Umbilical cord (tissue), 2 donors: ENCODE data around the gene HPCAL1. TPM values are rescaled to one million over a fixed set of nuclear protein-coding genes. Genes with fewer than 3 reads are reported as not detected.

Experiments used
- DNase-seq: peaks from one replicate; pipeline ENCODE4 v3.0.0-alpha.2; 2015; ENCODE audit warnings: low spot score
- total RNA-seq: library from RNA; depleted of rRNA; stranded (reverse); fragments of >200 nt; gene quantifications from one replicate; pipeline ENCODE4 v1.2.3, GENCODE V29; 2014; ENCODE audit warnings: low replicate concordance; ENCODE audit not compliant: insufficient read depth

The HPCAL1 gene
- total RNA-seq, 1 donor from 2014 or later = 7.9 TPM

DNA sequence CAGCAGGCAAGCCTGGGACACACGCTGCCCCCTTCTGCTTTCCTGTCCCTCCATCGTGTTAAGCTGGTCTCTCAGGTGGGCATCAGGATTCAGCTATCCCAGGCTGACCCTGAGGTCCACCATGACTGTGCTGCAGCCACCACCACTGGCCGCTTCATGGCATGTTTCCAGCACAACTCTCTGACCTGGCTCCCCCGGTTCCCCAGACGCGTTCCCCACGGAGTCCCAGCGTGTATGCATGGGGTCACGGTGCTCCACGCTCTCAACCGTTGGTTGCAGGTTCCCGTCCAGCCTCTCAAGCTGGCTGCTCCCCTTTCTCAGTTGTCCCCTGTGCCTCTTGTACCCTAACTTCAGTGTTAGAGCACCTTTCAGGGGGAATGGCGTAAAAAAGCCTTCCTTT, 20.3 kb downstream of the HPCAL1 start:
- DNase-seq = no peak

DNA sequence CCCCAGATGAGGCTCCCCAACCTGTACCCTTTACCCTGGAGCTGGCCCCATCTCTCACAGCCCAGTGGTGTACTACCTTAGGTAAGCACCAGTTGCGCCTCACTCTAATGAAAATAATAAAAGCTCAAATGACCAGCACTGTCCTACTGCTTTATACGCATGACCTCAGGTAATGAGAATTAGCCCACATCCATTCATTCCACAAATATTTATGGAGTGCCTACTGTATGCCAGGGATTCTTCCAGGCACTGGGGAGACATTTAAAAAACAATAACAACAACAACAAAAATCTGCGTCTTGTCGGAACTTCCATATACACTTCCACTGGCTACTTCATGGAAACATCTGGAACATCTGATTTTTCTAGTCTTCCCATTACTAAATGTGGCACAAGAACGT, 20.8 kb downstream of the HPCAL1 start:
- DNase-seq = no peak

DNA sequence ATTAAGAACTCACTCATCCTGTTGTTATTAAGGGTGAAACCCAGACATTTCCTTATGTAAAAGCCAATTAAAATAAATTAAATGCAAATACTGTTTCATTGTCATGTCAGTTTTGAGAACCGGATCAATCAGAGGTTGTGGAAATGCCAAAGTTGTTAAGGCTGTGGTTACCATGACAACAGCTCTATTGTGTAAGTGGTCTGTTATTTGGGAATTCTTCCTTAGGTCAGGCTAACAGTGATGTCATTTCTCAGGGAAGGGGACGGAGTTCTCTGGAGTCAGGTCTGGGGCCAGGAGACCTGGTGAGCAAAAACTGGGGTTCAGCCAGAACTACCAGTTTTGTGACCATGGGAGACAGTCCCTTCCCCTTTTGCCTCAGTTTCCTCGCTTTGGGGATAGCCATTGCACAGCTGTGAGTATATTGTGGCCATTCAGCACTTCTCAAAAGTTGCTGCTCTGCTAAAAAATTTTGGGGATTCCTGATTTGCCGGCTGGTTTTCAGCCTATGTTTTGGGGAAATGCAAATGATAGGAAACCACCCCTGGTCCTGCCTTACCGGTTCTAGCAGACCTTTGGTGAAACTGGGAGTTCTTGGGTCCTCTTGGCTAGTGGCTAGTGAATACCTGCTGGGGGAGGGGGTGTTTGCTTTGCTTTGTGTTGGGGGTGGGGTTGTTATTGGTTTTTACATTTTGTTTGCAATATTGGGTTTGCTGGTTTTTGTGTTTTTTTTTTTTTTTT, 21.6 kb downstream of the HPCAL1 start:
- no peak for DNase-seq

DNA sequence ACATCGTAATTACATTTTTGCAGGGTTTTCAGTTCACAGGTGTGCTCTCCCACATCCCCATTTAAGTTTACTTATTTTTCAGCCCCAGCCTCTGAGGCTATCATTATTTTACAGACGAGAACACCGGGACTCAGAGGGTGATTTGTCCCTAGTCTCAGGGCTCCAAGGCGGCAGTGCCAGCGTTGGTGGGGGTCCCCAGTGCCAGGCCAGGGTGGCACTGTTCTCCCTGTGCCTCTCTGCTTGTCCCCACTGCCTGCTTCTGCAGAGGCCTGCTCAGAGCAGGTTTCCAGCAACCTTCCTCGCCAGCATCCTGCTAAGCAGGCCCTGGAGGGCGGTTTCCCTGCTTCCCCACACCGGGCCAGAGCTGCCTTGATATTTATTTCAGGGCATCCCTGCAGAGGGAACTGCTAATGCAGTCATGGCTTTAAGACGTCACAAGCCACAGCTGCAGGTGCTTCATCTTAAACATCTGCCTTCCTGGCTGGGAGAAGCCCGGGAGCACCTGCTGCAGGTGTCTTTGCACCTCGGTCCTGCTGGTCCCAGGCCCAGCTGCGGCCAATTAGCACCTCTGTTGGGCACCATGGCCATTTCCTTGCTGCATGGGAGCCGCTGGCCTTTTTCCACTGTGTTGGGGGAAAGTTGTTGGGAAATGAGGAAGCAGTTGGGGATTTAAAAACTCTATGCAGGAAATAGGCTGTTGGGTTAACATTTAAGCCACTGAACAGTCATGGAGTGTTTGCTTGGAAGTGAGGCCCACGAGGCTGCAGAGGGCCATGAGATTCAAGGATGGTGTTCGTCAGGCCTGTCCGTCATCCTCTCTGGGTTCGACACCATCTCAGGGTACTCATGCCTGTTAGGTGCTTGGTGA, 22.8 kb downstream of the HPCAL1 start:
- DNase-seq = no peak

DNA sequence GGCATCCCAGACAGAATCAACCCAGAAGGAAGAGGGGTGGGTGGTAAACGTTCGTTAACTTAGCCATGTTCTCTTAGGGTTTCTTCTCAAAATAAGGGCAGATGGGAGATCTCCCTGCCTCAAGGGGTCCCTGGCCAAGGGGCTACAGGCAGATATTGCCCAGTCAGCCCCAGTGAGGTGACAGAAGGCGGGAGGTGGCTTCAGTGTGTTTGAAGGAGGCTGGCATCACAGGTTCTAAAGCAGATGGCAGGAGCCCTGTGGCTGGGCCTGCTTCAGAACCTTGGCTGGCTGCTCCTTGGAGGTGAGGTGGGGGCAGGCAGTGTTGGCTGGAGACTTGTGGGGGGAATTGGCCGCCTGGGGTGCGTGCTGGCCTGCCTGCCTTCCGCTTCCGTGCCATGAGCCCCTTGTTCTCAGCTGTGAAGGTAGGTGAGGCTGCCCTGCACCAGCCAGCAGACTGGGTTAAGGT, 23.5 kb downstream of the HPCAL1 start:
- DNase-seq = no peak

DNA sequence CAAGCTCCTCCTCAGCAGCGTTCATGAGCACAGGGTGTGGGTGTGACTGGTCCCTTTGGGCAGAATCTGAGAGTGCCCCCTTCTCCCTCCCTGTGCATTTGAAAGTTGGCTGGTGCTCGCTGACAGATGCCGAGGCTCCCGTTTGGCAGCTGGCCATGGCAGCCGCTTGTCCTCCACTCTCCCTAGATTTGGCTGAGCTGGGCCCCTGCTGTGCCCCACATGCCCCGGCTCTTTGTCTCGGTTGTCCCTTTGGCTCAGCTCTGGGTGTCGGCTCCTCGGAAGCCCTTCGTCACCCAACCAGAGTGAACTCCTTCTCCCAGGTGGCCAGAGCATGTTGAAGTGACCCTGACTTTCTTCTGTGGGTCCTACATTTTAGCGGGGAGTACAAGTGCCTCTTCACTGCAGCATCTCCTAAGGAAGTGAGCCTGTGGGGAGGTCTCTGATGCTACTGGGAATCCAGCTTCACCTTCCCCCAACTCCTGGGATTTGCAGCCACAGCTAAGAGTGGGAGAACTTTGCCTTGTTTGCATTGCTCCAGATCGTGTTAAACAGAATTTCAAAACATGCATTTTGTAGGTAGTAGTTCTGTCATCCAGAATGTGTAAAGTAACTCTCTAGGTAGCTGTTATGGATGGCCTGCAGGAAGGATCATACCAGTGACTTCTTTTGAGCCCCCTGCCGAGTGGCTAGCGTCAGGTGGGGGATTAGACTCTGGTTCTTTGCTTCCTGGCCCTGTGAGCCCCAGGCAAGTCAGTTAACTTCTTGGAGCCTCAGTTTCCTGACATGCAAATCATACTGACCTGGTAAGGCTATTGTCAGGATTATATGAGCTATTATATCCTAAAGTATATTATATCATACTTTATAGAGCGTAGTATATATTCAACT, 24.2 kb downstream of the HPCAL1 start:
- DNase-seq = no peak

DNA sequence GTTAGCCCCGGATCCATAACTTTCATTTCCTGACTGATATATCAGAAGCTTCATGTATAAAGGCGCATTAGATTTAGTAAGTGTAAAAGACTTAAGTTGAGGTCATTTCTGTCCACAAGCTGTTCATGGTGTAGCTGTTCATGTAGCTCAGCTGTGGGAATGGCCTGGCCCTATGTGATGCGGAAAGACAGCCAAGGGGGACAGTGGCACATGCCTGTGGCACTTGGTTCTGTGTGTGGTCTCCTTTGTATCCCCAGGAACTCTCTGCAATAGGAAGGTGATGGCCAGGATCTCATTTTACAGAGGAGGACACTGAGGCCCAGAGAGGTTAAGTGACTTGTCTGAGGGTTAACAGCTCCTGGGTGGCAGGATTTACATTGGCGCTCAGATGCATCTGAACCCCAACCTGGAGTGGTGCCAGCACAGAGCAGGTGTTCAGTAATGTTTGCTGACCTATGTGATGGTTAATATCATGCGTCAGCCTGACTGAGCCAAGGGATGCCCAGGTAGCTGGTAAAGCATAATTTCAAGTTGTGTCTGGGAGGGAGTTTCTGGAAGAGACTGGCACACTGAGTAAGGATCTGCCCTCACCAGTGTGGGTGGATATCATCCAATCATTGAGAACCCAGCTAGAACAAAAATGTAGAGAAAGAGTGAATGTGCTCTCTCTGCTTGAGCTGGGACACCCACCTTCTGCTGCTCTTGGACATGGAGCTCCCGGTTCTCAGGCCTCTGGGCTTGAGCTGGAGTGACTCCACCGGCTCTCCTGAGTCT, 25.4 kb downstream of the HPCAL1 start:
- no peak for DNase-seq

DNA sequence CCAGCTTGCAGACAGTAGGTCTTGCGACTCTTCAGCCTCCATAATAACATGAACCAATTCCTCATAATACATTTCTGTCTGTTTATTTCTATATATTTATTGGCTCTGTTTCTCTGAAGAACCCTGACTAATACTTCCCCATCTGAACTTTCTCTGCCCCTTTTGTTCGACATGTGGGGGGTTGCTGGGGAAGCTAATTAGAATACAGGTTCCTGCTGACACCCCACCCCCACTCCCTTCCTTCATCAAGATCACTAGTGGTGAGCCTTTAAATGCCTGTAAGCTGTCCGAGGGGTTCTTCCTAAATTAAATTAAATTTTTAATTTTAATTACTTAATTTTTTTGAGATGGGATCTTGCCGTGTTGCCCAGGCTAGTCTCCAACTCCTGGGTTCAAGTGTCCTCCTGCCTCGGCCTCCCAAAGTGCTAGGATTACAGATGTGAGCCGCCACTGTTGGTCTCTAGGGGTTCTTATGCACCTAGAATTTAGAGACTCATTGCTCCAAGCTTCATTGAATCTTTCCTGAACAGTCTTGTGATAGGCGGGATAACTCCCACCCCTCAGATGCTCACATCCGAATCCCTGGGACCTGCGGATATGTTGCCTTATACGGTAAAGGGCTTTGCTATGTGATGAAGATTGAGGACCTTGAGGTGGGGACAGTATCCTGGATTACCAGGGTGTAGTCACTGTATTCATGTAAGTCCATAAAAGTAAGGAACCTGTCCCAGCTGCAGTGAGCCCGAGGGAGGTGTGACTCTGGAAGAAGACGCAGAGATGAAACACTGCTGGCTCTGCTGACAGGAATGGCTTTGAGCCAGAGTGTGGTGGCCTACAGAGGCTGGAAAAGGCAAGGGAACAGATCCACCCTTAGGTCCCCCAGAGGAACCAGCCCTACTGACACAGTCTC, 26.2 kb downstream of the HPCAL1 start:
- DNase-seq = no peak

DNA sequence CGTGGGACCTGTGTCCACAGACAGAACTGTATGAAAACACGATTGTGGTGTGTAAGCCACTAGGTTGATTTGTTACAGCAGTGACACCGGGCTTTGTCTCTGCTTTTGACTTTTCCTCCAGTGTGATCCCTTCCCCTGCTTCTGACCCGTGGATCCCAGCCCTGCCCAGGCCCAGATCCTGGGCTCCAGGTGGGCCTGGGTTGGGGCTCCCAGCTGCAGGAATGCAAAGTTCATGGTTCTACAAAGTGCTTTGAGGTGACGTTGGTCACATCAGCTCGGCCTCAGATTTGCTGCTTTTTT, 26.8 kb downstream of the HPCAL1 start:
- no peak for DNase-seq

DNA sequence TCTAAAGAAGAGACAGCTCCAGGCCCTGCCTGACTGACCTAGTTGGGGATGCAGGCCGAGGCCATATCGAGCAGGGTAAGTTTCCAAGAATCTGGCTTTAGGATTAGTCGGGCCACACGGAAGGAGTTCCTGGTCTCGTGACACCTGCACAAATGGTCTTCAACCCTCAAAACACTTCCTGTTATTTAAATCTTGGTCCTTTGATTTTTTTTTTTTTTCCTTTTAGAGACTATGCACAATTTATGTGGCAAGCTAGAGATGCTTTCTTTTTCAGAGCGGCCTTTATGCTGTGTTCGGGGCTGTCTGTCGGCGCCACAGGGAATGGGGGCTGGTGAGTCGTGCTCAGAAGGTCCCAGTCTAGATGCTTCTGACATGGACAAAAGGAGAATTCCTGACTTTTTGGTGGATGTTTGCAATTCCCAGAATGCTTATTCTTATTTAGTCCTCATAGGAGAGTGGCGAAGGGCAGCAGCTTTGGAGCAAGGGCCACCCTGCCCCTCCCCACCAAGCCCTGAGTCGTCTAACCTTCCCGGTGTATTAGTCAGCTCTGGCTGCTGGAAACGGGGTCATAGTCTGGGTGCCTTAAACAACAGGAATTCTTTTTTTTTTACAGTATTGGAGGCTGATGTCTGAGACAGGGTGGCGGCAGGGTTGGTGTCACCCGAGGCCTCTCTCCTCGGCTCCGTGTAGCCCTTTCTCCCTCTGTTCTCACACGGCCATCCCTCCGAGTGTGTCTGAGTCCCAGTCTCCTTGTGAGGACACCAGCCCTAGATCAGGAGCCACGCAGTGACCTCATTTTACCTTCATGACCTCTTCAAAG, 27.4 kb downstream of the HPCAL1 start:
- DNase-seq = no peak

DNA sequence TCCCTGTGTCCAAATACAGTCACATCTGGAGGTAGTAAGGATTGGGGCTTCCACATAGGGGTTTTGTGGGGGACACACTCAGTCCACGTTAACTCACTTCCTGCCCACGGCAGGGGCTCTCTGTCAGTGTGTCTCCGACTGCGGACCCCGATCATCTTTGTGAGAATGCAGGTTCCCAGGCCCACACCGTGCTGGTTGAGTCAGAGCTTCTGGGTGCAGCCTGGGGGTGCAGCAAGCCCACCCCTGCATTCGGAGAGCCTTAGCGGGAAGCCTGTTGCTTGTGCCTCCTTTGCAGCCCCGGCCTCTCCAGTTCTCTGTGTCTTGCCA, 28.0 kb downstream of the HPCAL1 start:
- no peak for DNase-seq

DNA sequence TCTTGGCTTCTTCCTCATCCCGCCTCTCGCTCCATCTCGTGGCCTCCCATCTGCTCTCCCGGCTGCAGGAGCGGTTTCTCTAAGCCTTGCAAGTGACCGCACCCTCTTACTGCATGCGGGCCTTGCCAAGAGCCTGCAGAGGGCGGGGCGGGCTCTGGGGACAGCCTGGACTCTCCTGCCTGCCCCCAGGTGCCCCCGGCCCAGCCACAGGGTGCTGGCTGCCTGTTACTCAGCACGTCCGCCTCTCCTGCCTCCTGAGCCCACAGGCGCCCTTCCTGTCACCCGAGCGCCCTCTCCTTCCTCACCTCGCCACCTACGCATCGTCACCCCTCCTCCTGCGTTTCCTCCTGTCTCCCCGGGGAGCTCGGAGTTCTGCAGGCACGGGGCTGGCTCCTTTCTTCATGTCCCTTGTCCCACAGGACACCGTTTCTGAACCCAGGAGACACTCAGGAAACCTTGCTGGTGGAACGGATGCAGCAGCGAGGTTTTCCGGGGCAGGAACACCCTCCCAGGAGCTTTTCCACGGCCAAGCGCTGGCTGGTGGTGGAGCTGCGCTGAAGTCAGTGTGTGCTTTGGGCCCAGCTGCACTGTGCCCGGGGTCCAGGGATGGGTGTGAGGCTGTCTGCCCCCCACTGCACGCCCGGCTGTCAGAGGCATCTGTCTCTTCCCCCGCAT, 28.5 kb downstream of the HPCAL1 start:
- DNase-seq = peak; percentile 91

DNA sequence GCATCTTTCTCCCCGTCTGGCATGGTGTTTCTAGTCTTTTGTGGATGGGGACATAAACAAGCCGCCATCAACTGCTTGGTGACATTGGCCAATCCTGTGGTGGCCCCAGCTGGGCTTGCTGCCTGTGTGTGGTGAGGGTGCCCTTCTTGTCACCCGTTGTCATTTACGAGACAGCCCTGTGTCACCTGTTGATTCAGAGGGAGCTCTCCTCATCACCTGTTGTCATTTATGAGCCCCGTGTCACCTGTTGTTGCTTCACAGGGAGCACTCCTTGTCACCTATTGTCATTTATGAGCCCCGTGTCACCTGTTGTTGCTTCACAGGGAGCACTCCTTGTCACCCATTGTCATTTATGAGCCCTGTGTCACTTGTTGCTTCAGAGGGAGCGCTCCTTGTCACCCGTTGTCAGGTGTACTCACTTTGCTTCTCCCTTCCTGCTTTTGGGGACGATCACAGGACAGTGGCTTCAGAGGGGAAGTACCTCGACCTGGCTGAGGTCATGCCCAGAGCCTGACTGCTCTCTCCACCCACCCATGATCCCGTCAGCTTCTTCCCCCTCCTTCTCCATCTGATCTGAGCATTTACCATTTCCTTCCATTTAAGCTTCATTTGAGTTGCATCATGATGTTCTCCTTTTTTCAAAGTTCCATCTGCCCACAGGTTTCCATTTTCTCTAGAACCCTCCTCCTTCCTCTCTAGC, 29.1 kb downstream of the HPCAL1 start:
- peak; percentile 33 for DNase-seq

DNA sequence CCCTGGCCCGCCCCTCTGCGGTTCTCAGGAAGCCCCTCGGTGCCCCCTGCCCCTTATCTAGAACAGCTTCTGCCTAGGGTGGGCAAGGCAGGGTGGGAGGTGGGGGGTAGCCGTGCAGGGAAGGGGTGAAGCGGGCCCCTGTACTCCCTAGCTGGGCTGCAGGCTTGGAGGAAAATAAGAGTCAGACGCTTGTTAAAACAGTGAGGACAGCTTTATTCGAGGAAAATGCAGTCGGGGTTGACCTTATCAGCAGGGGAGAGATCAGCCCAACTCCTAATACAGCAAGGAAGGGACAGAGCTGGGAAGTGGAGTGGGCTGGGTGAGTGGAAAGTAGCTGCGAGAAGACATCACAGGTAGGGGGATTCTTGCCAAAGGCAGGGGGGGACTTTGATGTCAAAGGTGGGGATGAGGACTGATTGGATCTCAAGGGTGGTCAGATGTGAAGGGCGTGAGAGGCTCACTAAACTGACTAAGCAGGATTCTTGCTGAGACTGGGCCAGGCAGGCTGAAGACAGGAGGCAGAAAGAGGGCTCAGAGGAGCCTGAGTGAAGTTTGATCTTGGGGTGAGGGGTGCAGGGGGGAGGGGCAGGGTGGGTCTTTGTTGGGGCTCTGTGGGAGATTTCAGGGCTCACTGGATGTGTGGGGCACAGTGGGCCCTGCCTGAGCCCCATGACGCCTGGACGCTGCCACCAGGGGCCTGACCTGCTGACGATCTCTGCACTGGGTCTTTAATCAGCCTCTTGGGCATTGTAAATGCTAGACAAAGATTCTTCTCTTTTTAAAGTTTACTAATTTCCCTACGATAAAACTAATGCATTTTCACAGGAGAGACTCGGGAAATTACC, 29.9 kb downstream of the HPCAL1 start:
- DNase-seq = peak; percentile 76

DNA sequence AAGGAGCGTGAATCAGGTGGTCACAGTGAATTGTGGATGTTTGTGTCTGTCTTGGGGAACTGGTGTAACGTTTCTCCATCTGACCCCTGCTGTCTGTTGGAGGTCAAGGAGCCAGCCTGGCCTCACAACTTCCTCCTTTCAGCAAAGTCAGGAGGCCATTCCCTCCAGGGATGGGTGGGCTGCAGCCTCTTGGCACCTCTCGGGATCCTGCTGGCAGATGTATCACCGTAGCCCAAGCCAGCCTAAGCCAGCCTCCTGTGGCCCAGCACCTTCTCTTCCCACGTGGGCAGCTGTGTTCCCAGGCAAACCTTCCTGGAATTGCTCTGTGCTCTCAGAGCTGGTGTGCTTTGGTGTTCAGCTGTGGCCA, 30.5 kb downstream of the HPCAL1 start:
- no peak for DNase-seq

DNA sequence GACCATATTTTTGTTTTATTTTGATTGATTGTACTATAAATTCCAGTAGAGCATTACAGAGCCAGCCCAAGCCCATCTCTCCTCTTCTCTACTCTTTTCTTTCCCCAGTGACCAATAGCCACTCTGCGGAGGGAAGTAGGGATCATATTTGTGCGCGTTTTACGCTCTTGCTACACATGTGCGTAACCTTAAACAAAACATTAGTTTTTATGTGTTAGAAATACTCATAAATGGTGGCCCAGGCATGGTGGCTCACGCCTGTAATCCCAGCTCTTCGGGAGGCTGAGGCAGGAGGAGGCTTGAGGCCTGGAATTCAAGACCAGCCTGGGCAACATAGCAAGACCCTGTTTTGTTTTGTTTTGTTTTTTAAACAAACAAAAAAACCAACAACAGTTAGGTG, 31.3 kb downstream of the HPCAL1 start:
- no peak for DNase-seq

DNA sequence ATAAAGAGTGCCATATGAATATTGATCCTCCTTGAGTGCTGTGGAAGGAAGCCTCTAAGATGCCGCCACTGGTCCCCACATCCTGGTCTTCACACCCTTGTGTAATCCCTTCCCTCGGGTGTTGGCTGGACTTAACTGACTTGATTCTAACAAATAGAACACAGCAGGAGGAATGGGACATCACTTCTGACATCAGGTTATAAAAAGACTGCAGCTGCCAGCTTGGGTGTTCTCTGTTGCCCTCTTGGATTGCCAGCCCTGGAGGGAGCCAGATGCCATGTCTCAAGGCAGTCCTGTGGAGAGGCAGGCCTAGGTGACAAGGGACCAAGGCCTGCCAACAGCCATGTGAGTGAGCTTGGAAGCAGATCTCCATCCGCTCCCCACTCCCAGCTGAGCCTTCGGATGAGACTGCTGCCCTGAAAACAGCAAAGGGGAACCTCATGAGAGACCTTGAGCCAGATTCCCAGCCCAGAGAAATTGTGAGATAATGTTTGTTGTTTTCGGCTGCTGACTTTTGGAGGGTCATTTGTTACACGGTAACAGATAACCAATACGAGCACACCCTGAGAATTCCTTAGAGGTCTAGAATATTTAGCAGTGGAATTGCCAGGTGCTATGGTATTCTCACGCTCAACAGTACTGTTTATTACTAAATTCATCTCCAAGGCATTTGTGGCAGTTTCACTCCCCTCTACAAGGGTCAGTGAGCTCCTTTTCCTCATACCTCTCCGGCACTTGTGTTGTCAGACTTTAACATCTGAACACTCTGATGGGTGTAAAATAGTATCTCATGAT, 32.5 kb downstream of the HPCAL1 start:
- DNase-seq = no peak
